Measurements from ENCODE around the gene ARHGAP42.

The ARHGAP42 gene

GRCh38 chr11:100831929-100832494 is 144.9 kb downstream of the ARHGAP42 start:
- no peak for DNase-seq (ENCODE audit: low spot score)

- DNase-seq (ENCODE audit: low spot score): no peak
These were observed 145.7 kb downstream of the ARHGAP42 start for GRCh38 chr11:100832829-100833228.

GRCh38 chr11:100833276-100833675 is 146.2 kb downstream of the ARHGAP42 start:
- DNase-seq (ENCODE audit: low spot score): no peak

GRCh38 chr11:100835854-100836253 is 148.8 kb downstream of the ARHGAP42 start:
- DNase-seq (ENCODE audit: low spot score): no peak

- DNase-seq (ENCODE audit: low spot score): no peak
These were observed 150.2 kb downstream of the ARHGAP42 start for GRCh38 chr11:100837311-100837710.

- no peak for DNase-seq (ENCODE audit: low spot score)
These were observed 154.8 kb downstream of the ARHGAP42 start for GRCh38 chr11:100841711-100842407.

GRCh38 chr11:100847696-100848216 is 160.7 kb downstream of the ARHGAP42 start:
- no peak for DNase-seq (ENCODE audit: low spot score)

GRCh38 chr11:100849009-100849900 is 162.2 kb downstream of the ARHGAP42 start:
- no peak for DNase-seq (ENCODE audit: low spot score)

GRCh38 chr11:100849901-100850235 is 162.8 kb downstream of the ARHGAP42 start:
- no peak for DNase-seq (ENCODE audit: low spot score)

- no peak for DNase-seq (ENCODE audit: low spot score)
These were observed 164.1 kb downstream of the ARHGAP42 start for GRCh38 chr11:100851147-100851546.

GRCh38 chr11:100851584-100852152 is 164.6 kb downstream of the ARHGAP42 start:
- no peak for DNase-seq (ENCODE audit: low spot score)

GRCh38 chr11:100855466-100856067 is 168.5 kb downstream of the ARHGAP42 start:
- DNase-seq (ENCODE audit: low spot score): peak; percentile 62

- DNase-seq (ENCODE audit: low spot score): no peak
These were observed 170.3 kb downstream of the ARHGAP42 start for GRCh38 chr11:100857236-100858005.

GRCh38 chr11:100860318-100861155 is 173.4 kb downstream of the ARHGAP42 start:
- DNase-seq (ENCODE audit: low spot score): no peak

GRCh38 chr11:100861212-100861611 is 174.1 kb downstream of the ARHGAP42 start:
- no peak for DNase-seq (ENCODE audit: low spot score)

GRCh38 chr11:100863080-100863581 is 176.0 kb downstream of the ARHGAP42 start:
- no peak for DNase-seq (ENCODE audit: low spot score)

GRCh38 chr11:100865443-100866065 is 178.5 kb downstream of the ARHGAP42 start:
- no peak for DNase-seq (ENCODE audit: low spot score)

- no peak for DNase-seq (ENCODE audit: low spot score)
These were observed 179.4 kb downstream of the ARHGAP42 start for GRCh38 chr11:100866453-100866852.

GRCh38 chr11:100867606-100868005 is 180.5 kb downstream of the ARHGAP42 start:
- DNase-seq (ENCODE audit: low spot score): no peak

GRCh38 chr11:100869328-100869727 is 182.2 kb downstream of the ARHGAP42 start:
- no peak for DNase-seq (ENCODE audit: low spot score)
